Kidney (tissue), 14 donors: ENCODE measurements around the gene NELFE. TPM values are rescaled to one million over a fixed set of nuclear protein-coding genes. Genes with fewer than 3 reads are reported as not detected.

Experiments
- DNase-seq, 5 donors: peaks; one replicate each; pipeline ENCODE4 v3.0.0-alpha.2; 2013 to 2020
- FAIRE-seq: peaks from 2 replicates; lab custom pipeline; 2012; peaks lifted over from hg19 to GRCh38; lab: Jason Lieb, UNC
- H3K27ac ChIP-seq, 2 donors: one replicate each; pipeline ENCODE4 v1.7.0; 2013; ENCODE audit warnings: low read depth in 2 of 2, low read length in 2 of 2, inconsistent platforms in 1 of 2
- H3K27me3 ChIP-seq: one replicate; pipeline ENCODE4 v1.7.1; 2013; ENCODE audit warnings: low read length, inconsistent platforms; ENCODE audit not compliant: control insufficient read depth, insufficient read depth
- H3K36me3 ChIP-seq, 3 donors: one replicate each; pipeline versions ENCODE4 v1.7.0 to v1.7.1; 2013; ENCODE audit warnings: low read length in 3 of 3, control low read depth in 1 of 3, inconsistent platforms in 1 of 3; ENCODE audit not compliant: insufficient read depth in 3 of 3, control insufficient read depth in 2 of 3
- H3K4me1 ChIP-seq, 3 donors: one replicate each; pipeline versions ENCODE4 v1.7.0 to v1.7.1; 2013; ENCODE audit warnings: low read length in 3 of 3, inconsistent platforms in 1 of 3, low read depth in 1 of 3; ENCODE audit not compliant: control insufficient read depth in 2 of 3, insufficient read depth in 2 of 3
- H3K4me3 ChIP-seq, 3 donors: one replicate each; pipeline versions ENCODE4 v1.7.0 to v1.8.1; 2013; ENCODE audit warnings: low read length in 3 of 3, control low read depth in 1 of 3, inconsistent platforms in 1 of 3
- H3K9ac ChIP-seq, 3 donors: one replicate each; pipeline versions ENCODE4 v1.7.0 to v1.7.1; 2013; ENCODE audit warnings: low read length in 3 of 3, control low read depth in 1 of 3, inconsistent platforms in 1 of 3
- H3K9me3 ChIP-seq, 3 donors: one replicate each; pipeline versions ENCODE4 v1.7.0 to v1.7.1; 2013; ENCODE audit warnings: low read length in 3 of 3, control low read depth in 1 of 3, inconsistent platforms in 1 of 3; ENCODE audit not compliant: control insufficient read depth in 2 of 3, insufficient read depth in 1 of 3
- intact Hi-C: fragments of 100-400 bp; cut with DNase I; formaldehyde crosslinking; loops from one replicate; pipeline ENCODE4 v1.11.1; 2022
- polyA plus RNA-seq: library from polyadenylated mRNA; stranded (reverse); fragments of 350-450 nt; fragmentation: Illumina TruSeq; extraction: RNeasy Lipid Tissue Mini Kit (QIAGEN cat#74804); gene quantifications from one replicate; pipeline ENCODE4 v1.2.3, GENCODE V29; 2014; ENCODE audit warnings: low read depth, low replicate concordance; ENCODE audit not compliant: insufficient read depth
- total RNA-seq: library from RNA; stranded (reverse); fragmentation: NEBNext Ultra II Directional; extraction: Animal tissue kit (Norgen Biotek cat#: 25700); gene quantifications from one replicate; pipeline ENCODE4 v1.2.1, GENCODE V29; 2021
- TF ChIP-seq, protein P1 (sequence below): IDR thresholded peaks from 3 replicates; pipeline ENCODE4 v1.5.1; 2012; ENCODE audit warnings: mild to moderate bottlenecking, moderate library complexity, borderline replicate concordance; ENCODE audit not compliant: insufficient read depth; ENCODE audit errors: extremely low read depth
- donor health status: control.
- donor health status: control.
- donor health status: control.
- donor health status: control.
- donor health status: control.
- donor health status: DM: yes; HTN: yes; CAD: no.
- donor health status: Normal renal cell carcinoma (clear cell type).

Gene NELFE
- total and polyA plus RNA-seq, 2 donors from 2014 or later, result 62.0 to 83.0 TPM

DNA sequence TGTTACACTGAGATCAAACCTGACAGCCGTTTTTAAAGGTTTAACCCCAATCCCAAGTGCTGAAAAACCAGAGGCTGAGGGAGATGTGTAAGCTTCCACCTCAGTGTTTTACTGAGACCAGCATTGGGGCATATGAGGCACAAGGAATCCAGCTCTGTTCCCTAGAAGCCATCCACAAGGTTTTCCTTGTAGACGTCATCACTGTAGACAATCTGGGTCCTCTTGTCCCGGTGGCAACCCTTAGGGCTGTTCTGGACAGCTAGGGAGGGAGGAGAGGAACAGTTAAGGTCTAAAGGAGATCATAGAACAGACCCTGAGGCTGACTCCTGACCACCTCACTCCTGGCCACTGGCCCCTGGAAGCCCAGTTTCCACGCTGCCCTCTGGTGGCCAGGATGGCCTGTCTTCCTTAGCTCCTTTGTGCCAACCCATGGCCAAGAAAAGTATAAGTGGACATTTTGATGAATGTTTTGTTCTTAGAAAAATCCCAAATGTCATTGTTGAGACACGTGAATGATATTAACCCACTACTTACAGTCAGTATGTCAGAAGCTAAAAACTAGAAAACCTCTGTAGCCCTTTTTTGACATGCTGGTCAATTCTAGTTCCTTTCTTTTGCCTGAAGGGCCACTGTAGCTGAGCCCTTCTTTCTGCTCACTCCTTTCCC is 6.5 kb downstream of the NELFE start:
- TF ChIP-seq, protein P1, sequence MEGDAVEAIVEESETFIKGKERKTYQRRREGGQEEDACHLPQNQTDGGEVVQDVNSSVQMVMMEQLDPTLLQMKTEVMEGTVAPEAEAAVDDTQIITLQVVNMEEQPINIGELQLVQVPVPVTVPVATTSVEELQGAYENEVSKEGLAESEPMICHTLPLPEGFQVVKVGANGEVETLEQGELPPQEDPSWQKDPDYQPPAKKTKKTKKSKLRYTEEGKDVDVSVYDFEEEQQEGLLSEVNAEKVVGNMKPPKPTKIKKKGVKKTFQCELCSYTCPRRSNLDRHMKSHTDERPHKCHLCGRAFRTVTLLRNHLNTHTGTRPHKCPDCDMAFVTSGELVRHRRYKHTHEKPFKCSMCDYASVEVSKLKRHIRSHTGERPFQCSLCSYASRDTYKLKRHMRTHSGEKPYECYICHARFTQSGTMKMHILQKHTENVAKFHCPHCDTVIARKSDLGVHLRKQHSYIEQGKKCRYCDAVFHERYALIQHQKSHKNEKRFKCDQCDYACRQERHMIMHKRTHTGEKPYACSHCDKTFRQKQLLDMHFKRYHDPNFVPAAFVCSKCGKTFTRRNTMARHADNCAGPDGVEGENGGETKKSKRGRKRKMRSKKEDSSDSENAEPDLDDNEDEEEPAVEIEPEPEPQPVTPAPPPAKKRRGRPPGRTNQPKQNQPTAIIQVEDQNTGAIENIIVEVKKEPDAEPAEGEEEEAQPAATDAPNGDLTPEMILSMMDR, result peak; percentile 74
- Histone ChIP-seq H3K27ac (no peak overlapping the region), H3K27me3 (no peaks in the 10 kb centered on the region), H3K36me3 (peaks cover 9 to 35% (median 34%) of the 10 kb centered on the region in 3 donors), H3K4me3 (no peak overlapping the region), H3K9me3 (no peaks in the 10 kb centered on the region), H3K4me1 (no peaks in the 10 kb centered on the region), H3K9ac (no peak overlapping the region)
- intact Hi-C loops, result no loop called here
- DNase-seq, result peak in 4 of 5 donors; percentile 60 to 82 (median 72)
- FAIRE-seq, result no peak

- no peak for FAIRE-seq
Measured at GRCh38 chr6:31949926-31950548, 8.7 kb downstream of the NELFE start.

DNA sequence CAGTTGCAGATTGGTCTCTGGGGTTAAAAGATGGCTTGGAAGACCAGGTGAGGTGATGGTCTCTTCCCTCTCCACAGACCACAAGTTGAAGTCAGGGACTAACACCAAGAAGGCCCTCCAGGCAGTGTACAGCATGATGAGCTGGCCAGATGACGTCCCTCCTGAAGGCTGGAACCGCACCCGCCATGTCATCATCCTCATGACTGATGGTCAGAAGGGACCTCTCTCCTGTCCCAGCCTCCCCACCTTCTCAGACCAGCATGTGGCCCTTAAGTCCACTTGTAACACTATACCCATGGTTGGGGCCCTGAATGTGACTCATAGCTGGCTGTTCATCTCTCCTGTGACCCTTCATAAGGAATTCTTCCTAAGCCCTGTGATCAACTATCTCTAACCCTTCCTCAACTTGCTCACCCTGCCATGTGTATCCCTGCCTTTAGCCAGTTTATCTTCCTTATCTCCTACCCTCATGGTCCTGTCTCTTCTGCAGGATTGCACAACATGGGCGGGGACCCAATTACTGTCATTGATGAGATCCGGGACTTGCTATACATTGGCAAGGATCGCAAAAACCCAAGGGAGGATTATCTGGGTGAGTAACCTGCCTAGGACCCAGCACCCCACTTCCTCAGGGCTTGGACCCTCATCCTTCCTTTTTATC is 9.9 kb downstream of the NELFE start:
- no peak for DNase-seq
- no peak for FAIRE-seq
- Histone ChIP-seq H3K4me3 (no peak overlapping the region), H3K36me3 (peaks cover 2 to 15% (median 12%) of the 10 kb centered on the region in 3 donors), H3K27me3 (no peaks in the 10 kb centered on the region), H3K9me3 (no peaks in the 10 kb centered on the region), H3K27ac (no peak overlapping the region), H3K9ac (no peak overlapping the region), H3K4me1 (peaks cover 0 to 6% (median 0%) of the 10 kb centered on the region in 3 donors)
- TF ChIP-seq, protein P1, result no peak
- intact Hi-C loops, result no loop called here

More at GRCh38 chr6:31949926-31950548, 8.7 kb downstream of the NELFE start:
- no peak overlapping the region for H3K4me3 ChIP-seq
- H3K4me1 ChIP-seq, result peaks cover 0 to 6% (median 0%) of the 10 kb centered on the region in 3 donors
- no peaks in the 10 kb centered on the region for H3K9me3 ChIP-seq
- H3K27ac ChIP-seq, result no peak overlapping the region
- peaks cover 4 to 26% (median 23%) of the 10 kb centered on the region in 3 donors for H3K36me3 ChIP-seq
- TF ChIP-seq, protein P1, result no peak
- DNase-seq, result no peak
- H3K9ac ChIP-seq, result no peak overlapping the region
- intact Hi-C loops, result no loop called here
- no peaks in the 10 kb centered on the region for H3K27me3 ChIP-seq
